ENCODE data around the gene MORN4. TPM values are rescaled to one million over a fixed set of nuclear protein-coding genes. Genes with fewer than 3 reads are reported as not detected.
A peak's percentile ranks its signal among the peaks of the same experiment; 100 is the strongest.
"Not testable (repeated sequence)": the region's sequence is repeated elsewhere in the genome, so short reads cannot be mapped to it uniquely, and the experiment has no call there.

MORN4 gene
- total RNA-seq, 1 donor, result 10.1 TPM

- H3K4me3 ChIP-seq (ENCODE audit: low read depth, low read length), result peak overlapping the region; percentile 72
- peak; percentile 80 for DNase-seq (ENCODE audit: low read depth)
- no peak for TF ChIP-seq CTCF (IDR thresholded peaks at IDR 0.05; ENCODE audit: insufficient read depth, low read length)
These were observed 7.8 kb upstream of the MORN4 start for GRCh38 chr10:97640868-97641811.

GRCh38 chr10:97640174-97640867 lies 7.0 kb upstream of the MORN4 start, which contains the start of gene PI4K2A:
TSS of gene PI4K2A (plus strand) at chr10:97640671. CDS start at chr10:97640743, 72 bp downstream.
- peak; percentile 99 for DNase-seq (ENCODE audit: low read depth)
- H3K4me3 ChIP-seq (ENCODE audit: low read depth, low read length), result peak within 1 kb of the TSS; percentile 72
- TF ChIP-seq CTCF (IDR thresholded peaks at IDR 0.05; ENCODE audit: insufficient read depth, low read length), result no peak

GRCh38 chr10:97639090-97639489 lies 5.8 kb upstream of the MORN4 start:
- not testable (repeated sequence) for DNase-seq (ENCODE audit: low read depth); H3K4me3 ChIP-seq (ENCODE audit: low read depth, low read length)

DNA sequence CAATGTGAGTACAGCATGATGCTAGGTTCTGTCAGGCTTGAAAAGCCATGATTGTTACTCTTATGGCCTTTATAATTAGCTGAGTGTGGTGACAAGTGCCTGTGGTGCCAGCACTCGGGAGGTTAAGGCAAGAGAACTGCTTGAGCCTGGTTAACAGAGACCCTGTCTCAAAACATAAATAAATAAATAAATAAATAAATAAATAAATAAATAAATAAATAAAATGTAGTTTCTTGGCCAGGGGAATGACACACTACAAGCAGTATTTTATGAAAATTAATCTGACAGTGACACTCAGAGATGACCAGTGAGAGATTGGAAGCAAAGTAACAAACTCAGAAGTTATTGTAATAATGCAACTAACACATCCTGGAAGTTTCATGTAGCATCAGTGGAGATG lies 2.3 kb upstream of the MORN4 start:
- no peak for TF ChIP-seq CTCF (IDR thresholded peaks at IDR 0.05; ENCODE audit: insufficient read depth, low read length)
- H3K4me3 ChIP-seq (ENCODE audit: low read depth, low read length), result no peak overlapping the region
- DNase-seq (ENCODE audit: low read depth), result no peak

DNA sequence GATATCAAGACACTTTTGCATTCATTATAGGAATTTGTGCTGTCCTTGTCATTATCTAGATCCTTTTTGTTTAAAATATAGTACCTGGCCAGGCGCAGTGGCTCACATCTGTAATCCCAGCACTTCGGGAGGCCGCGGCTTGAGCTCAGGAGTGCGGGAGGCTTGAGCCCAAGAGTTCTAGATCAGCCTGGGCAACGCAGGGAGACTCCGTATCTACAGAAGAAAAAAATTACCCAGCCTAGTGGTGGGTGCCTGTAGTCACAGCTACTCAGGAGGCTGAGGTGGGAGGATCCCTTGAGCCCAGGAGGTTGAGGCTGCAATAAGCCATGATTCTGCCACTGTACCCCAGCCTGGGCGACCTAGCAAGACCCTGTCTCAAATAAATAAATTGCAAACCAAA lies 621 bp upstream of the MORN4 start:
- H3K4me3 ChIP-seq (ENCODE audit: low read depth, low read length), result peak overlapping the region; percentile 90
- DNase-seq (ENCODE audit: low read depth), result no peak
- peak; percentile 11 for TF ChIP-seq CTCF (IDR thresholded peaks at IDR 0.05; ENCODE audit: insufficient read depth, low read length)

GRCh38 chr10:97631098-97631497 lies 2.2 kb downstream of the MORN4 start:
- DNase-seq (ENCODE audit: low read depth), result no peak
- no peak overlapping the region for H3K4me3 ChIP-seq (ENCODE audit: low read depth, low read length)
- no peak for TF ChIP-seq CTCF (IDR thresholded peaks at IDR 0.05; ENCODE audit: insufficient read depth, low read length)

GRCh38 chr10:97629289-97629688 lies 4.0 kb downstream of the MORN4 start:
- no peak overlapping the region for H3K4me3 ChIP-seq (ENCODE audit: low read depth, low read length)
- no peak for DNase-seq (ENCODE audit: low read depth)
- no peak for TF ChIP-seq CTCF (IDR thresholded peaks at IDR 0.05; ENCODE audit: insufficient read depth, low read length)
